A673 (cell line): ENCODE results near the gene TCL1B. TPM values are rescaled to one million over a fixed set of nuclear protein-coding genes. Genes with fewer than 3 reads are reported as not detected.

Source experiments
- Bru-seq: library from RNA; stranded (reverse); fragments of 400-500 nt; gene quantifications from one replicate; lab custom pipeline; 2021; lab: Mats Ljungman, UMichigan
- BruChase-seq, 2 experiments: library from RNA; stranded (reverse); fragments of 400-500 nt; gene quantifications; one replicate each; lab custom pipeline; 2021; lab: Mats Ljungman, UMichigan
- BruUV-seq: library from RNA; stranded (reverse); fragments of 400-500 nt; replicated peaks from 2 replicates; lab custom pipeline; 2021; lab: Mats Ljungman, UMichigan
- CTCF ChIA-PET: fragments of 300-600 bp; sonication (Branson Sonifier 250); formaldehyde crosslinking; loops from one replicate; lab custom pipeline; 2022; ENCODE audit warnings: antibody characterized with exemption; lab: Charles Lee
- POLR2A ChIA-PET: fragments of 300-600 bp; sonication (Branson Sonifier 250); formaldehyde crosslinking; loops from one replicate; lab custom pipeline; 2022; ENCODE audit warnings: antibody characterized with exemption; ENCODE audit not compliant: low non-redundant PET; lab: Charles Lee
- DNase-seq: peaks from one replicate; pipeline ENCODE4 v3.0.0-alpha.2; 2015; ENCODE audit warnings: low spot score
- H3K27ac ChIP-seq: fragments of 200-600 bp; sonication (generic); 2 replicates; pipeline ENCODE4 v1.5.1; 2016; ENCODE audit warnings: mixed run types, low read depth, mild to moderate bottlenecking, mixed read lengths, antibody characterized with exemption, low read length; ENCODE audit not compliant: poor library complexity, severe bottlenecking
- H3K27me3 ChIP-seq: fragments of 200-600 bp; sonication (generic); replicated peaks from 2 replicates; pipeline ENCODE4 v1.6.1; 2017; ENCODE audit warnings: mixed run types, low read depth, mild to moderate bottlenecking, mixed read lengths, antibody characterized with exemption, low read length; ENCODE audit not compliant: insufficient read depth, poor library complexity
- H3K36me3 ChIP-seq: fragments of 200-600 bp; sonication (generic); 2 replicates; pipeline ENCODE4 v1.6.1; 2016; ENCODE audit warnings: mixed run types, mild to moderate bottlenecking, mixed read lengths, antibody characterized with exemption, low read length; ENCODE audit not compliant: insufficient read depth, poor library complexity, severe bottlenecking
- H3K4me1 ChIP-seq: fragments of 200-600 bp; sonication (generic); 2 replicates; pipeline ENCODE4 v1.6.1; 2017; ENCODE audit warnings: mixed run types, mild to moderate bottlenecking, mixed read lengths, antibody characterized with exemption, low read length; ENCODE audit not compliant: insufficient read depth, poor library complexity, severe bottlenecking
- H3K4me3 ChIP-seq: fragments of 200-600 bp; sonication (generic); 2 replicates; pipeline ENCODE4 v1.5.1; 2016; ENCODE audit warnings: low read depth, mixed run types, mild to moderate bottlenecking, mixed read lengths, low read length; ENCODE audit not compliant: poor library complexity, severe bottlenecking
- H3K9me3 ChIP-seq: fragments of 200-600 bp; sonication (generic); 2 replicates; pipeline ENCODE4 v1.6.1; 2016; ENCODE audit warnings: mixed run types, low read depth, mild to moderate bottlenecking, mixed read lengths, antibody characterized with exemption, low read length; ENCODE audit not compliant: poor library complexity, severe bottlenecking
- EZH2 ChIP-seq: fragments of 200-600 bp; sonication (generic); IDR thresholded peaks from 2 replicates; pipeline ENCODE4 v1.6.1; 2017; ENCODE audit warnings: borderline replicate concordance, low read depth, mild to moderate bottlenecking, mixed read lengths, antibody characterized with exemption, low read length; ENCODE audit not compliant: poor library complexity, severe bottlenecking
- intact Hi-C: fragments of 100-400 bp; cut with micrococcal nuclease; formaldehyde crosslinking; loops from one replicate; pipeline ENCODE4 v1.10.0; 2022; ENCODE audit not compliant: unreplicated experiment
- long read RNA-seq: library from polyadenylated mRNA; stranded (forward); transcript quantifications from one replicate; pipeline ENCODE4 v2.0.0, GENCODE V29; 2022
- total RNA-seq: library from RNA; stranded (reverse); gene quantifications from 2 replicates; pipeline ENCODE4 v1.2.3, GENCODE V29; 2021
- TF ChIP-seq, protein P1 (sequence below): fragments of 300-800, 200-600 bp; sonication (generic); conservative IDR thresholded peaks from 2 replicates; pipeline ENCODE4 v1.5.1; 2017; ENCODE audit warnings: low read depth, mild to moderate bottlenecking, antibody characterized with exemption, low read length, moderate library complexity, mixed read lengths

TCL1B gene, protein sequence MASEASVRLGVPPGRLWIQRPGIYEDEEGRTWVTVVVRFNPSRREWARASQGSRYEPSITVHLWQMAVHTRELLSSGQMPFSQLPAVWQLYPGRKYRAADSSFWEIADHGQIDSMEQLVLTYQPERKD
- total RNA-seq, result 0.83 and 1.1 TPM in 2 replicates
- percentile 39 among the genes with signal in this experiment for Bru-seq, nascent RNA
- BruChase-seq, experiment 1, labeled RNA remaining after a 2-hour chase, result not detected
- percentile 12 among the genes with signal in this experiment for BruChase-seq, experiment 2, labeled RNA remaining after a 6-hour chase
- long read RNA-seq, result 0 reads

DNA sequence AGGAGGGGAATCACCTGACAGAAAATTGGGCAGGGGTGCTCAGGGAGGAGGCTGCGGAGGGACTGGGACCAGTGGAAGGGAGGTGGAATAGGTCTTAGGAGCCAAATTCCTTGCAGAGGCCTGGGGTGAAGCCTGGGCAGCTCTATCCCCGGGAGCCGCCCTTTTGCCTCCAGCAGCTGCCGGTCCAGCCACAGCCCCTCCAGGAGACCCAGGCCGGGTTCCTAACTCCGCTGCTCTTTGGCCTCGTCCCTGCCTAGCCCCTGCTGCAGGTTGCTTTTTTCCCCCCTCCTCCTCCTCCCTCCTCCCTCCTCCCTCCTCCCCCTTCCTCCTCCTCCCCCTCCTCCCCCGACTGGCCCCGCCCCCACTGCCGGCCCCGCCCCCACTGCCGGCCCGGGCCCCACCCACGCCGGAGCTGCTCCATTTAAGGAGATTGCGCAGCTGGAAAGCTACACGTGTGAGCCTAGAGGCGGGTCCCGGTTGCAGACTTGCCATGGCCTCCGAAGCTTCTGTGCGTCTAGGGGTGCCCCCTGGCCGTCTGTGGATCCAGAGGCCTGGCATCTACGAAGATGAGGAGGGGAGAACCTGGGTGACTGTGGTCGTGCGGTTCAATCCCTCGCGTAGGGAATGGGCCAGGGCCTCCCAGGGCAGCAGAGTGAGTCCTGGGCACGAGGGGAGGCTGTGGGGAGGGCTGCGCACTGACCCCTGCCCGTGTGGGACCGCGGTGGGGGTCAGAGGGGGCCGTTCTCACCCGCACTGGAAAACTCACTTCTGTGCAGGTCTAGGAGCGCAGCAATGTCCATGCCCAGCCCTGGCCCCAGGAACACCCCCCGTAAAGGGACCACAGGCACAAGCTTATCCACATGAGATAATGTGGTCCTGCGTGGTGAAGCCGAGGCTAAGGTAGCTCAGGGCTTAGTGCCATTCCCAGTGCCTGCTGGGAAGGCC, at the start of gene TCL1B:
TSS of gene TCL1B (plus strand) at position 449 of the 945 bp plus-strand sequence. CDS start at position 491, 42 bp downstream.
- Histone ChIP-seq H3K36me3 (no peaks in the 10 kb centered on the region), H3K9me3 (no peaks in the 10 kb centered on the region), H3K4me1 (no peaks in the 10 kb centered on the region), H3K27me3 (no peaks in the 10 kb centered on the region), H3K4me3 (no peak within 1 kb of the TSS), H3K27ac (no peak within 1 kb of the TSS)
- intact Hi-C loops, result no loop called here
- ChIA-PET POLR2A (interaction anchor here (0.6 kb wide), 1 partner anchor 23 kb away, joined by 21 read pairs; no protein-coding TSS in a partner anchor), CTCF (no interaction called here)
- TF ChIP-seq, protein P1, sequence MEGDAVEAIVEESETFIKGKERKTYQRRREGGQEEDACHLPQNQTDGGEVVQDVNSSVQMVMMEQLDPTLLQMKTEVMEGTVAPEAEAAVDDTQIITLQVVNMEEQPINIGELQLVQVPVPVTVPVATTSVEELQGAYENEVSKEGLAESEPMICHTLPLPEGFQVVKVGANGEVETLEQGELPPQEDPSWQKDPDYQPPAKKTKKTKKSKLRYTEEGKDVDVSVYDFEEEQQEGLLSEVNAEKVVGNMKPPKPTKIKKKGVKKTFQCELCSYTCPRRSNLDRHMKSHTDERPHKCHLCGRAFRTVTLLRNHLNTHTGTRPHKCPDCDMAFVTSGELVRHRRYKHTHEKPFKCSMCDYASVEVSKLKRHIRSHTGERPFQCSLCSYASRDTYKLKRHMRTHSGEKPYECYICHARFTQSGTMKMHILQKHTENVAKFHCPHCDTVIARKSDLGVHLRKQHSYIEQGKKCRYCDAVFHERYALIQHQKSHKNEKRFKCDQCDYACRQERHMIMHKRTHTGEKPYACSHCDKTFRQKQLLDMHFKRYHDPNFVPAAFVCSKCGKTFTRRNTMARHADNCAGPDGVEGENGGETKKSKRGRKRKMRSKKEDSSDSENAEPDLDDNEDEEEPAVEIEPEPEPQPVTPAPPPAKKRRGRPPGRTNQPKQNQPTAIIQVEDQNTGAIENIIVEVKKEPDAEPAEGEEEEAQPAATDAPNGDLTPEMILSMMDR, result no peak
- no peak for TF ChIP-seq EZH2
- DNase-seq, result no peak
- BruUV-seq, result no TSS peak

DNA sequence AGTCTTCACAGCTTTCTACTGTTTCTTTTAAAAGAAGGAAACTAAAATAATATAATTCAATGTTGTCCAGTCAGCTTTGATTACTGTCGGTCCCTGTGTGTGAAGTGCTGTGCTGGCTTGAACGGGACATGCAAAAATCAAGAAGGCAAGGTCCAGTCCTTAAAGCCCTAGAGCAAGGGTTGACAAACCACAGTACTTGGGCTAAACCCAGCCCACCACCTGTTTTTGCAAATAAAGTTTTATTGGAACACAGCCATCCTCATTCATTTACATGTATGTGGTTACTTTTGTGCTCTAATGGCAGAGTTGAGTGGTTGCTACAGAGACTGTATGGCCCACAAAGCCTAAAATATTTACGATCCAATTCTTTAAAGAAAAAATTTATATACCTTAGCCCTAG, 41.2 kb upstream of the TCL1B start:
- ChIA-PET CTCF (no interaction called here), POLR2A (no interaction called here)
- Histone ChIP-seq H3K4me1 (no peaks in the 10 kb centered on the region), H3K27ac (no peak overlapping the region), H3K4me3 (no peak overlapping the region), H3K9me3 (no peaks in the 10 kb centered on the region), H3K36me3 (no peaks in the 10 kb centered on the region), H3K27me3 (no peaks in the 10 kb centered on the region)
- intact Hi-C loops, result no loop called here
- no peak for DNase-seq
- TF ChIP-seq, protein P1, result no peak
- TF ChIP-seq EZH2, result no peak
- no TSS peak for BruUV-seq

GRCh38 chr14:95645389-95645996, 40.7 kb upstream of the TCL1B start:
- H3K9me3 ChIP-seq, result no peaks in the 10 kb centered on the region
- no peaks in the 10 kb centered on the region for H3K4me1 ChIP-seq
- H3K36me3 ChIP-seq, result no peaks in the 10 kb centered on the region
- H3K27me3 ChIP-seq, result no peaks in the 10 kb centered on the region
- TF ChIP-seq, protein P1, result no peak
- TF ChIP-seq EZH2, result no peak
- H3K27ac ChIP-seq, result no peak overlapping the region
- intact Hi-C loops, result no loop called here
- CTCF ChIA-PET, result no interaction called here
- BruUV-seq, result no TSS peak
- no peak for DNase-seq
- no peak overlapping the region for H3K4me3 ChIP-seq
- POLR2A ChIA-PET, result no interaction called here
